Stimulated activated CD8-positive, alpha-beta memory T cell treated with anti-CD3 and anti-CD28 coated beads, Interleukin-12 subunit alpha, Interleukin-12 subunit beta, amount 100 ng/mL, for 1 hour (primary cell): ENCODE measurements around the gene CCDC185.

Experiments used
- DNase-seq: peaks from one replicate; pipeline ENCODE4 v3.0.0-alpha.2; 2020; ENCODE audit warnings: low read depth

The CCDC185 gene

DNA sequence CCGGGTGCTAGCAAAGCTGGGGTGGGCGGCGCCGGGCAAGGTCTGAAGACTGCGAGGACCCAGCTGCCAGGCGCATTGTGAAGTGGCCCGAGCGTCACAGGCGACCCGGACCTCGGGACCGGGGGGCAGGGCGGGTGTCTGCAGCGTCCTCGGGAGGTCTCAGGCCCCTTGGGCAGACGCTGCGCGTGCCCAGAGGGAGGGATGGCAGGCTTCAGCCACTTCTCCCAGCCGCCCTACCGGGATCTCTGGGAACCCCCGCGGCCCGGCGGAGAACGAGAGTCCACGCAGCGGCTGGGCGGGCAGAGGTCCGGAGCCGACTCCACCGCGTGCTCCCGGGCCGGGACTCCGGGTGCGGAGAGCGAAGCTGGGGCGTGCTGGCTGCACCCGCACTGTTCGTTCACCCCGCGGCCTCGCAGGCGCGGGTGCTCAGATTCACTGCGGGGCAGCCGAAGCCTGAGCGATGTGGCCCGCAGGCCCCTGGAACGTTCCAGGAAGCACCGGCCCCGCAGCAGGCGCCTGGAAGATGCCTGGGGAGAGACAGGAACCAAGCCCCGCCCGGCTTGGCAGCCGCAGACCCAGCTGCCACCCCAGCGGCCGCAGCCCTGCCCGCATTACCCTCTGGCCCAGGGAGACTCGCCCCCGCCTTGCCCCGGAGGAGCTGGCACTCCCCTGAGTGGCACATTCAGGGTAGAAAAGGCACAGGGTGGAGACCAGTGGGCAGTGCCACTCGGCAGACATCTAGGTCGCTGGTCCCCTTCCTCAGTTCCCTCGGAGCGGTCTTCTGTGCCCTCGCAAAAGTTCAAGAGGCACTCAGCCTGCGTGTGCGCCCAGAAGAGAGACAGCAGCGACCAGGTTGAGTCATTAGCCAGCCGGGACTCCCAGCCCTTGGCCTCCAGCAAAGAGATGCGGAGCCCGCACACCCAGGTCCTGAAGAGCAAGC is at the start of gene CCDC185:
Gene CCDC185, plus strand, starts transcription at position 141 of the 940 bp plus-strand sequence. Its CDS starts 61 bp downstream, at position 202.
- no peak for DNase-seq

DNA sequence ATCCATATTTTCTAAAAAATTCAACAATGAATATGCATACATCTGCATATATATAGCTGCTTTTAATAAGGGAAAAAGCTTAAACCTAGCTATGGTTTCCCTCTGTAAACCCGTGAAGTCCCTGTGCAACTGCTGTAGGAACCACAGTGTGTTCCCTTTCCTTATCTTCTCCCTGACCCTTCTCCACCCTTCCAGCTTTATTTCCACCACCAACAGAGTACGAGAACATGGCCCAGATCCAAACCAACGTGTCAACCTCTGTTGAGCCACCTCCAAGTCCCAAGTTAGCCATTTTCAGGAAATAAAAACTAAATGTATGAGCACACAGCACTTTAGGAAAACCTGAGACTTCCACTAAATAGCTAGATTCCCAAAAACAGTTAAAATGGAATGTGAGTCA is 49.5 kb upstream of the CCDC185 start:
- no peak for DNase-seq

DNA sequence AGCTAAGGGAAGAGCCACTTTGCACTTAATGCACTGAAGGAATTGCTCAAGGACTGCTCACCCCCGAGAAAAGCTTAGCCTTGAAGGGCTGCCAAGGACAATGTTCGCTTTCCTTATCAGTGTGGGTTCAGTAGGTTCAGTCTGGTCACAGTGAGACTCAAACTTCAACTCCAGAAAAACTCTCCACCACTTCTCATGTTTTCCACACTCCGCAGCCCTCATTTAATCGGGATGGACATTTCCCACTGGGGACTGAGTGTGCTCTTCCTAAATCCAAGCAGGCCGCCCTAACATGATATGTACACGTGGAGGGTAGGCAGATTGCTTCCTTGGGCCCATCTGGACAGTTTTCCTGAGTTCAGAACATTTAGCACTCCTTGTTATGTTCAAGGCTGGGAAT is 48.7 kb upstream of the CCDC185 start:
- no peak for DNase-seq

- no peak for DNase-seq
Observed at GRCh38 chr1:223345720-223346119, 47.5 kb upstream of the CCDC185 start.

- DNase-seq: no peak
Observed at GRCh38 chr1:223346311-223346710, 46.9 kb upstream of the CCDC185 start.

DNA sequence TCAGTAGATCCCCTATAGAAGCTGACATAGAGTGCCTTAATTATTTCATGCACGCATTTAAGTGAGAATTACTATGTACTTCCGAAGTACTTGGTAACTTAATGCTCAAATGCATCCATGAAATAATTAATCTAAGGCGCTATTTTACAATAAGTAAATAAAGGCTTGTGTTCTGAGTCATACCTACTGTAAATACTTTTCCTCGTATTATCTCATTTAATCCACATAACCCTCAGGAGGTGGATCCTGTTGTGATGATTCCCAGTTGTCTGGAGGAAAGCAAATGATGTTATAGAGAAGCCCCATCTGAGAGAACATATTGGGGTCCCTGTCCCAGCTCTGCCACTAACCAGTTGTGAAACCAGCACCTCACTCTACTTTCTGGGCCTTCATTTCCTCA is 45.6 kb upstream of the CCDC185 start:
- no peak for DNase-seq

GRCh38 chr1:223348439-223348838 is 44.8 kb upstream of the CCDC185 start:
- no peak for DNase-seq

GRCh38 chr1:223349241-223349640 is 44.0 kb upstream of the CCDC185 start:
- no peak for DNase-seq

GRCh38 chr1:223350361-223350908 is 42.8 kb upstream of the CCDC185 start:
- no peak for DNase-seq

- DNase-seq: no peak
Observed at GRCh38 chr1:223352944-223353343, 40.3 kb upstream of the CCDC185 start.

DNA sequence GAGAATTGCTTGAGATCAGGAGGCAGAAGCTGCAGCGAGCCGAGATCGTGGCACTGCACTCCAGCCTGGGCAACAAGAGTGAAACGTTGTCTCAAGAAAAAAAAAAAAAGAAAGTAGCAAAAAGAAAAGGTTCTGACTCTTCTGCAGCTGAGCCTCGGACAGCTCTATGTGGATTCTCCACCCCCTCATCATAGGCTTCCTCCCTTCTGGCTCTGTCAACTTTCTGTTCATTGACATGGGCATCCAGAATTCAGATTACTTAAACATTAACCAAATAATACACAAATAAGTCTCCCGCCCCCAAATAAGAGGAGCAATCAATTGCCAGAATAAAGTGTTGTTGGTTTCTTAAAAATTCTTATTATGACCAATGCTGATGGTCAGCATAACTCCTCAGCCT is 39.3 kb upstream of the CCDC185 start:
- no peak for DNase-seq

DNA sequence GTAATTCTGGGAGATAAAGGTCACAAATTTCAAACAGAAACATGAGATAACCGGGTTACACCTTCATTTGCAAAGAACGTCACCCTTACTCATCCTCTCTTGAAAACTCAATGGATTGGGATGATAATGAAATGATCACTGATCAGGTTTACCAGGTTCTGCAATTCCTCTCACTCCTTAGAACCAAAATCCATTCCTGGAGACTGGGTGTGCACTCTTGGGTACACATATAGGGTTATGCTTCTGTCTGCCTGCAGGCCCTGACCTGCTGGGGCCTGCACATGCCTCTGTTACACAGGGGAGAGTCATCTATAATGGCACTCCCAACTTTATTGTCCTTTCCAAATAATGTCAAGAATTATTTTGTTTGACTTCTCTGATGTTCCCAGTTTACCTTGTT is 37.5 kb upstream of the CCDC185 start:
- no peak for DNase-seq

DNA sequence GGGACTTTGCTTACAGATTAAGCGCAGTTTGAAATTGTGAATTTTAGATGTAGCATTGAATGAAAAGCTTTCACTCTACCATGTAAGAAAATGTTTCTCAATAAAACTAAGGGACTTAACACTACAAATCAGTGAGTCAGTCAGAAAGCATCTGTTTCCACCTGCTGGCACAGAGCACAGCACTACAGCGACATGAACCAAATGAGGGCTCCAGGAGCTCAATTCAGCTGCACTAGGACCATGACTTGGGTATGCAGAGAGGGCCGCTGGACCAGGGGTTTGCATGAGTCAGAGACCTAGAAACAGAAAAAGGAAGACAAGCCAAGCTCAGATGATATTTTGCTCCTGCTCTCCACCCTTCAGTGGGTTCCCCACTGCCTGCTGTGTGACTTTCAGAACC is 34.4 kb upstream of the CCDC185 start:
- DNase-seq: no peak

- DNase-seq: no peak
Observed at GRCh38 chr1:223363057-223363855, 30.0 kb upstream of the CCDC185 start.

DNA sequence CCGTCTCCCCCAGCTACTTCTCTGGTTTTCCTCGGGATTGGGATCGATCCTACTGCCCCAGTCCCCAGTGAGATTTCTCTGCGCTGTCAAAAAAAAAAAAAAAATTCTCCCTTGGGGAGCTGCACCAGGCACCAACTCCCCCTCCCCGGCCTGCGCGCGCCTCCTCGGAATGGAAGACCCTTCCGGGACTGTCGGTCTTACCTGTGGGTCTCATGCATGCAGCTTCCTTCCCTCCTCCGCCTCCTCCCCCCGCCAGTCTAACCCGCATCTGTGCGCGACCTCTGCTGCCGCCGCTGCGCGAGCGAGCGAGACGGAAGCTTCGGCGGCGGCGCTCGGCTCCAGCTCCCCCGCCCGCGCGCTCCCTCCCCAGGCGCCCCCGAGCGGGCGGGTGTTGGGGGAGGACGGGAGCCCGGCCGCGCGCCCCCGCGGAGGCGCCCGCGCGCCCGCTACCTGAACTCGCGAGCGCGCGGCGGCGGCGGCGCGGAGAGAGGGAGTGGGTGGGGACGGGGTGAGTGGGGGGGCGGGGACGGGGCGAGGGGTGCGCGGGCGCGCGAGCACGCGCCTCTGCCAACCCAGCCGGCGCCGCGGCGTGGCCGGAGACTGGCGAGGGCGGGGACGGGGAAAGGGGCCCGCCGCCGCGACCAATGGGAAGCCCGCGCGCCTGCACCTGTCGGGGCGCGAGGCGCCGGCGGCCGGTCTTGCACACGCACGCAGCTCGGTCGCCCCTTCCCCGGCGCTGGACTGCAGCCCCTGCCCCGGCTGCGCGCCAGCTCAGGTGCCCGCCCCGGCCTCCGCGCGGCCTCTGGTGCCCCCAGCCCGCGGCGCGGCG is 29.1 kb upstream of the CCDC185 start, which contains the start of gene SUSD4:
Gene SUSD4, minus strand, starts transcription at position 321 of the 829 bp plus-strand sequence. CDS start 751 bp downstream, outside the sequence.
- DNase-seq: peak; percentile 43

DNA sequence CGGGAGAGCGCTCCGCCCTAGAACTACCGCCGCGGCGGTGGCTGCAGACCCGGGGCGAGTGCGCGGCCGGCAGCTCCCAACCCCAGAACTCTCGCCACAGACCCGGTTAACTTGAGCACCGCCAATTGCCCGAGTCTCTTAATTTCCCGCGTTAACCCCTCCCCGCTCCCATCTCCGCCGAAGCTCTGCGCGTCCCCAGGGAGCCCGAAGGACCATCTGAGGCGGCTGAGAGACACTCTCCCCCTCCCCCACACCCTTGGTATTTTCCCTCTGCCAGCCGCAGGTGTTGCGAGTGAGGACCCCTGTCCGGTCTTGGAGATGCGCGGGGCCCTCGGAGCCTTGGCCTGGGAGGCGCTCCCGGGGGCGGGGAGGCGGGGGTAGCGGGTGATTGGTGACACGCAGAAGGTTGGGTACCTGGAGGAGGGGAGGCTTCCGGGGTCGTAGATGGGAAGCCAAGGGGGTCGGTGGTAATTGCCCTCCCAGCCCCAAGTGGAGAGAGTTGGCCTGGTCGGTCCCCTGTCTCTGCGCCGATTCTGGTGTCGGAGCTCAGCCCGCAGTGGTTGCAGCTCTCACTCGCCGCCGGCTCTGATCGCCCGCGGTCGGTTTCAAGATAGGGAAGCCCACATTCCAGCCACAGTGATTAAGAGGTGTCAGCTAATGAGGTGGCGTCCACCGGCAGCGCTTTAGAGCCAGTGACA is 28.4 kb upstream of the CCDC185 start:
- no peak for DNase-seq

DNA sequence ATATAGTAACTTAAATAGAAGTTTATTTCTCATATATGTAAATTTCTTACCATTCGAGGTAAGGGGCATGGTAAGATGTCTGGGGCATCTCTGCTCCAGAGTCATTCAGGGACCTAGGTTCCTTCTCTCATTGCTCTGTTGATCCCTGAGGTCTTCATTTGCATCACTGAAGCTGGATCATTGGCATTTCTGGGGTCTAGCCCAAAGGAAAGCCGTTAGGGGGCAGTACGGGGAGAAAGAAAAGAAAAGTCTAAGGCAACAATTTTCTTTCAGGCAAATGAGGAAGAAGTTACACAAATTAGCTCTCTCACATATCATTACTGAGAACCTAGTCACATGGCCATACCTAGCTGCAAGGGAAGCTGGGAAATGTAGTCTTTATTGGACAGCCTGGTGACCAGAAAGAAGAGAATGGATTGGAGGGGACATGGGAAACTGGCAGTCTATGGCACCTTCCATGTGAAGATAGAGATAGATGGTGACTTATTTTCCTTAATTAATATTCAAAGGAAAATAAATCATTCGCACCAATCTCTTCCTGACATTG is 19.1 kb upstream of the CCDC185 start:
- no peak for DNase-seq

GRCh38 chr1:223378754-223379153 is 14.5 kb upstream of the CCDC185 start:
- no peak for DNase-seq

- no peak for DNase-seq
Observed at GRCh38 chr1:223386013-223386412, 7.2 kb upstream of the CCDC185 start.

DNA sequence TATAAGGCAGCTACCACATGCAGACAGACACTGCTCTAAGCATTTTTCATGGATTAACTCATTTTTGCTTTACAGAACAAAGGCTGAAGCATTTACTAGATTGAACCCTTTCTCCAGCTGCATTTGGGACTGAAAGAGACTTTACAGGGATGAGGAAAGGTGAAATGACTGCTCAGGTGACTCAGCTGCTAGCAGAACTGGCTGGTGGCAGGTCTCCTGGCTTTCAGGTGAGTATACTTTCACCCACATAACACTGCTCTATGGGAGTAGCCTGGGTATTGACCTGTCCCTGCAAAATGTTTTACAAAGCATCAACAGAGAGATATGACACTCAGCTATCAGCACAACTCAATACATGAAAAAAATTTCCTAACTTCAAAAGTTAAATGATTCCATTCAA is 2.6 kb upstream of the CCDC185 start:
- DNase-seq: no peak

DNA sequence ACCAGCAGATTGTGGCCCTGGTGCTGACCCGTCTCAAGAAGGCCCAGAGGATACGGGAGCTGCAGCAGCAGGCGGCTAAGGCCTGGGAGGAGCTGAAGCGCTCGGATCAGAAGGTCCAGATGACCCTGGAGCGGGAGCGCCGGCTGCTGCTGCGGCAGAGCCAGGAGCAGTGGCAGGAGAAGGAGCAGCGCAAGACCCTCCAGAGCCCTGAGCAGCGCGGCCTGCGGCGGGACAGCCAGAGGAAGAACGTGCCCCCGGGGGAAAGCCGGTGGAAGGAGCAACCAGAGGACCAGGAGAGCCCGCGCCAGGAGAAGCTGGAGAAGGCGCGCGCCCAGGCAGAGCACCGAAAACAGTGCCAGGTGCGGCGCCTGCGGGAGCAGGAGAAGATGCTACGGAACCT is 1.0 kb downstream of the CCDC185 start:
- no peak for DNase-seq
